GM11168 (cell line): Measurements from ENCODE around the gene SPDYE1.
"Not testable (repeated sequence)": the region's sequence is repeated elsewhere in the genome, so short reads cannot be mapped to it uniquely, and the experiment has no call there.

ENCODE experiments used
- in situ Hi-C: fragments of 300-500 bp; cut with MboI; formaldehyde crosslinking; loops from one replicate; pipeline ENCODE4 v1.12.0; 2022; ENCODE audit warnings: low sequenced_read_pairs; ENCODE audit not compliant: unreplicated experiment

SPDYE1 gene

GRCh38 chr7:43990011-43990585 is 7.6 kb upstream of the SPDYE1 start:
- in situ Hi-C loops = not testable (repeated sequence)

- in situ Hi-C loops = not testable (repeated sequence)
Measured at GRCh38 chr7:43990829-43991228, 6.9 kb upstream of the SPDYE1 start.

- in situ Hi-C loops = not testable (repeated sequence)
Measured at GRCh38 chr7:43992896-43993295, 4.8 kb upstream of the SPDYE1 start.

- in situ Hi-C loops = not testable (repeated sequence)
Measured at GRCh38 chr7:43994681-43995080, 3.0 kb upstream of the SPDYE1 start.

- in situ Hi-C loops = not testable (repeated sequence)
Measured at GRCh38 chr7:44012081-44012480, 14.4 kb downstream of the SPDYE1 start.

- in situ Hi-C loops = not testable (repeated sequence)
Measured at GRCh38 chr7:44015090-44015489, 17.4 kb downstream of the SPDYE1 start.

- in situ Hi-C loops = not testable (repeated sequence)
Measured at GRCh38 chr7:44018857-44019807, 21.4 kb downstream of the SPDYE1 start.

- in situ Hi-C loops = not testable (repeated sequence)
Measured at GRCh38 chr7:44019825-44020224, 22.1 kb downstream of the SPDYE1 start.

- in situ Hi-C loops = not testable (repeated sequence)
Measured at GRCh38 chr7:44022069-44022468, 24.4 kb downstream of the SPDYE1 start.

GRCh38 chr7:44022796-44023467 is 25.2 kb downstream of the SPDYE1 start:
- in situ Hi-C loops = not testable (repeated sequence)

- in situ Hi-C loops = not testable (repeated sequence)
Measured at GRCh38 chr7:44029433-44029832, 31.7 kb downstream of the SPDYE1 start.

- in situ Hi-C loops = not testable (repeated sequence)
Measured at GRCh38 chr7:44030029-44030428, 32.3 kb downstream of the SPDYE1 start.

- in situ Hi-C loops = not testable (repeated sequence)
Measured at GRCh38 chr7:44031319-44031718, 33.6 kb downstream of the SPDYE1 start.

GRCh38 chr7:44032031-44032430 is 34.3 kb downstream of the SPDYE1 start:
- in situ Hi-C loops = not testable (repeated sequence)

GRCh38 chr7:44033971-44034844 is 36.5 kb downstream of the SPDYE1 start:
- in situ Hi-C loops = not testable (repeated sequence)

GRCh38 chr7:44036364-44036763 is 38.7 kb downstream of the SPDYE1 start:
- in situ Hi-C loops = not testable (repeated sequence)

GRCh38 chr7:44037951-44038350 is 40.3 kb downstream of the SPDYE1 start:
- in situ Hi-C loops = not testable (repeated sequence)

- in situ Hi-C loops = not testable (repeated sequence)
Measured at GRCh38 chr7:44038553-44038952, 40.9 kb downstream of the SPDYE1 start.

GRCh38 chr7:44038961-44039558 is 41.4 kb downstream of the SPDYE1 start:
- in situ Hi-C loops = not testable (repeated sequence)
